Neural progenitor cell (in vitro differentiated cells): ENCODE data around the gene CGB1.

Source experiments
- EZH2 ChIP-seq: fragments of 200-600 bp; sonication (generic); IDR thresholded peaks from 2 replicates; pipeline ENCODE4 v1.6.1; 2017; ENCODE audit warnings: antibody characterized with exemption, mild to moderate bottlenecking, moderate library complexity
- EZH2phosphoT487 ChIP-seq: fragments of 200-600 bp; sonication (generic); IDR thresholded peaks from 2 replicates; pipeline ENCODE4 v1.6.1; 2017; ENCODE audit warnings: antibody characterized with exemption
- TF ChIP-seq, protein P1 (sequence below): fragments of 200-600 bp; sonication (generic); IDR thresholded peaks from 2 replicates; pipeline ENCODE4 v1.5.1; 2017; ENCODE audit warnings: antibody characterized with exemption, mild to moderate bottlenecking

DNA sequence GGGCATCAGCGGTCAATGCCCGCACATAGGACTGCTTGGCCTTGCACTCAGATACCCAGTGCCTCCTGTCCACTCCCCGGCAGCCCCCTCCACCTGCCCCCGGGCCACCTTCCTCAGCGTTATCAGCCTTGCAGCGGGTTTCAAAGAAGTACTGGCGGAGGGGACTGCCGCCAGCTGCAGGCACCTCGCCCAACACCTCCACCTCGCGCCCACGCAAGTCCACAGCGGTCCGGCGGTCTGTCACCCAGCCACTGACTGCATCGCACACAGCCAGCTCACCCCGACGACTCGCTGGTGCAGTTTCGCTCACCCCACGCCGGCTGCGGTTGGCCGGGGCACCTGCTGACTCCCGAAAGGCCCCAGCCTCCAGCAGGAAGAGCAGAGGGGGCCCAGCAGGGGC, 24.8 kb upstream of the CGB1 start:
- TF ChIP-seq EZH2: no peak
- TF ChIP-seq, protein P1, sequence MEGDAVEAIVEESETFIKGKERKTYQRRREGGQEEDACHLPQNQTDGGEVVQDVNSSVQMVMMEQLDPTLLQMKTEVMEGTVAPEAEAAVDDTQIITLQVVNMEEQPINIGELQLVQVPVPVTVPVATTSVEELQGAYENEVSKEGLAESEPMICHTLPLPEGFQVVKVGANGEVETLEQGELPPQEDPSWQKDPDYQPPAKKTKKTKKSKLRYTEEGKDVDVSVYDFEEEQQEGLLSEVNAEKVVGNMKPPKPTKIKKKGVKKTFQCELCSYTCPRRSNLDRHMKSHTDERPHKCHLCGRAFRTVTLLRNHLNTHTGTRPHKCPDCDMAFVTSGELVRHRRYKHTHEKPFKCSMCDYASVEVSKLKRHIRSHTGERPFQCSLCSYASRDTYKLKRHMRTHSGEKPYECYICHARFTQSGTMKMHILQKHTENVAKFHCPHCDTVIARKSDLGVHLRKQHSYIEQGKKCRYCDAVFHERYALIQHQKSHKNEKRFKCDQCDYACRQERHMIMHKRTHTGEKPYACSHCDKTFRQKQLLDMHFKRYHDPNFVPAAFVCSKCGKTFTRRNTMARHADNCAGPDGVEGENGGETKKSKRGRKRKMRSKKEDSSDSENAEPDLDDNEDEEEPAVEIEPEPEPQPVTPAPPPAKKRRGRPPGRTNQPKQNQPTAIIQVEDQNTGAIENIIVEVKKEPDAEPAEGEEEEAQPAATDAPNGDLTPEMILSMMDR: no peak
- TF ChIP-seq EZH2phosphoT487: no peak
